NB4 (cell line): ENCODE data around the gene NANP.

ENCODE experiments used
- CTCF ChIP-seq: IDR thresholded peaks from one replicate; pipeline ENCODE4 v1.5.1; 2012; ENCODE audit warnings: low read depth, low read length
- POLR2A ChIP-seq: IDR thresholded peaks from 2 replicates; pipeline ENCODE4 v1.6.1; 2011; ENCODE audit warnings: mild to moderate bottlenecking; ENCODE audit not compliant: insufficient read length; ENCODE audit errors: extremely low read depth

- no peak for TF ChIP-seq CTCF
- TF ChIP-seq POLR2A: no peak
These were observed 50.2 kb downstream of the NANP start for GRCh38 chr20:25573288-25574251.
